Skeletal muscle tissue (tissue), 4 donors: Measurements from ENCODE around the gene PSAP. TPM values are rescaled to one million over a fixed set of nuclear protein-coding genes. Genes with fewer than 3 reads are reported as not detected.
A peak's percentile ranks its signal among the peaks of the same experiment; 100 is the strongest.

Experiments used
- H3K27ac ChIP-seq: one replicate; pipeline ENCODE4 v1.7.0; 2013; ENCODE audit warnings: mild to moderate bottlenecking, low read depth, low read length, inconsistent platforms
- H3K27me3 ChIP-seq, 3 donors: one replicate each; pipeline ENCODE4 v1.7.0; 2013; ENCODE audit warnings: low read length in 3 of 3; ENCODE audit not compliant: control insufficient read depth in 3 of 3, insufficient read depth in 3 of 3
- H3K36me3 ChIP-seq, 3 donors: one replicate each; pipeline ENCODE4 v1.7.0; 2013; ENCODE audit warnings: low read length in 3 of 3; ENCODE audit not compliant: control insufficient read depth in 3 of 3, insufficient read depth in 3 of 3
- H3K4me1 ChIP-seq, 3 donors: one replicate each; pipeline ENCODE4 v1.7.0; 2013; ENCODE audit warnings: low read length in 3 of 3, mild to moderate bottlenecking in 3 of 3; ENCODE audit not compliant: control insufficient read depth in 3 of 3, insufficient read depth in 3 of 3
- H3K4me3 ChIP-seq, 3 donors: one replicate each; pipeline ENCODE4 v1.7.0; 2013; ENCODE audit warnings: low read length in 3 of 3
- H3K9ac ChIP-seq, 3 donors: one replicate each; pipeline ENCODE4 v1.7.0; 2013; ENCODE audit warnings: low read length in 3 of 3, mild to moderate bottlenecking in 3 of 3, moderate library complexity in 2 of 3, low read depth in 1 of 3
- H3K9me3 ChIP-seq, 3 donors: one replicate each; pipeline ENCODE4 v1.7.0; 2013; ENCODE audit warnings: low read length in 3 of 3; ENCODE audit not compliant: control insufficient read depth in 3 of 3
- total RNA-seq: library from RNA; depleted of rRNA; stranded (reverse); fragments of >200 nt; gene quantifications from one replicate; pipeline ENCODE4 v1.2.3, GENCODE V29; 2014
- donor health status: Osteomylitis.

PSAP gene
- total RNA-seq, 1 donor from 2014 or later = 369 TPM

GRCh38 chr10:71779641-71780040 lies 71.4 kb downstream of the PSAP start:
- Histone ChIP-seq H3K4me3 (no peak overlapping the region), H3K4me1 (peaks cover 14 to 17% (median 15%) of the 10 kb centered on the region in 3 donors), H3K36me3 (no peaks in the 10 kb centered on the region), H3K27me3 (peaks cover 0 to 3% (median 0%) of the 10 kb centered on the region in 3 donors), H3K27ac (no peak overlapping the region), H3K9ac (no peak overlapping the region), H3K9me3 (no peaks in the 10 kb centered on the region)

- H3K27me3 ChIP-seq = no peaks in the 10 kb centered on the region
- no peaks in the 10 kb centered on the region for H3K9me3 ChIP-seq
- H3K4me1 ChIP-seq = peaks cover 26 to 29% (median 28%) of the 10 kb centered on the region in 3 donors
- no peak overlapping the region for H3K27ac ChIP-seq
- no peak overlapping the region for H3K4me3 ChIP-seq
- H3K36me3 ChIP-seq = no peaks in the 10 kb centered on the region
- H3K9ac ChIP-seq = no peak overlapping the region
These were observed 72.8 kb downstream of the PSAP start for GRCh38 chr10:71778071-71778825.

- Histone ChIP-seq H3K36me3 (no peaks in the 10 kb centered on the region), H3K27me3 (no peaks in the 10 kb centered on the region), H3K4me3 (no peak overlapping the region), H3K4me1 (peaks cover 33 to 37% (median 33%) of the 10 kb centered on the region in 3 donors), H3K9me3 (no peaks in the 10 kb centered on the region), H3K9ac (no peak overlapping the region), H3K27ac (no peak overlapping the region)
These were observed 73.7 kb downstream of the PSAP start for GRCh38 chr10:71777213-71777985.

DNA sequence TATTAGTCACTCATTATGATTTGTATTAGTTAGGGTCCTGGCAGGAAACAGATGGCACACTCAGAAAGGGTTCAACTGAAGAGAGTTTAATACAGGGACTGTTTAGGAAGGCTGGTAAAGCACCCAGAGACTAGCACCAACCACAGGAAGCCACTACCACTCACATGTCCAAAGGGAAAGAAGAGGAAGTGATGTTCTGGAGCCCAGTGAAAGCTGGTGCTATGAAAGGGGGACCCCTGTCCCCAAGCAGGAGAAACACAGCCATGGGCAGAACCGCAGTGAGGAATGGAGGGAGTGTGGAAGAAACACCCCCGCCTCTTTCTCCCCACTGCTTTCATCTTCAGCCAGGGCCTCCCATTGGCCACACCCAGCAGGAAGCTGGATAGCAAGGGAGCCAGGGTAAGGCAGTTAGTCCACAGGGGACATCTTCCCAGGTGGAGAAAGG lies 74.5 kb downstream of the PSAP start:
- H3K27me3 ChIP-seq = no peaks in the 10 kb centered on the region
- H3K27ac ChIP-seq = no peak overlapping the region
- H3K9me3 ChIP-seq = no peaks in the 10 kb centered on the region
- no peak overlapping the region for H3K4me3 ChIP-seq
- no peak overlapping the region for H3K9ac ChIP-seq
- H3K36me3 ChIP-seq = no peaks in the 10 kb centered on the region
- peaks cover 41 to 46% (median 42%) of the 10 kb centered on the region in 3 donors for H3K4me1 ChIP-seq

DNA sequence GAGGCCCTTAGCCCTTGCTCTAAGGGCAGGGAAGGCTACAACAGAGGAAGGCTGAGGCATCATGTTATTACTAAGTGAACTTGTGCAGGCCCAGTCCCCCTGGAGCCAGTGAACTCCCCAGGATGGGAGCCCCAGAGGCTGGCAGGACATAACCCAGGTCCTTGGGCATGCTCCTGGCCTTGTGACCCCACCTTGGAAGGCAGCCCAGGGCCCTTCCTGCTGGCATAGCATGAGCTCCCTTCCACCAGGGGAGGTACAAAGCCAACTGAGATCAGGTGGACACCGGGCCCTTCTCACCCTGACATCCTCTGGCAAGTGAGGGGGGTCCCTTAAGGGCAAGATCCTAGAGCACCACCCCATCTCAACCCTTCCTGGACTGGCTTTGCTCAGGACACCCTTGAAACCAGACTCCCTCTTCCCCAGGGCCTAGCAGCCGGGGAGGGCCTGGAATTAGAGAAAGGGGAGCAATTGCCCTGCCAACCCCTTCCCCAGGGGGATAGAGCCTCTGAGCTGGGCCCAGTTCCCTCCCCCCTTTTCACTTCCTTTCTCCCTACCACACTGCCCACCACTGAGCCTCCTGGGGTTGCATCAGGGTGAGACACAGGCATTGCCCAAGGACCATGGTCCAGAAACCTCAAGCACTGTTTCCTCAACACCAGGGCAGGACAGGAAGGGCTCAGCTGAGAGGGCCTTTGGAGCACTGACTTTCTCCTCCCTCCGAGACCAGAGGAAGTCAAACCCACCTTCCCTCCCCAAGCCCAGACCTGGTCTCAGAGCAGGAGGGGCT lies 75.9 kb downstream of the PSAP start:
- no peaks in the 10 kb centered on the region for H3K27me3 ChIP-seq
- H3K9me3 ChIP-seq = no peaks in the 10 kb centered on the region
- H3K9ac ChIP-seq = peak overlapping the region in 1 of 3 donors; percentile 16
- H3K4me3 ChIP-seq = no peak overlapping the region
- peaks cover 55 to 60% (median 56%) of the 10 kb centered on the region in 3 donors for H3K4me1 ChIP-seq
- no peak overlapping the region for H3K27ac ChIP-seq
- no peaks in the 10 kb centered on the region for H3K36me3 ChIP-seq

- no peaks in the 10 kb centered on the region for H3K36me3 ChIP-seq
- H3K27me3 ChIP-seq = no peaks in the 10 kb centered on the region
- peak within 1 kb of the TSS; percentile 77 to 82 (median 81) for H3K4me3 ChIP-seq
- H3K4me1 ChIP-seq = peaks cover 67 to 72% (median 68%) of the 10 kb centered on the region in 3 donors
- H3K9me3 ChIP-seq = no peaks in the 10 kb centered on the region
- peak within 1 kb of the TSS; percentile 77 for H3K27ac ChIP-seq
- peak within 1 kb of the TSS; percentile 74 to 87 (median 78) for H3K9ac ChIP-seq
These were observed 77.7 kb downstream of the PSAP start, which contains the start of gene VSIR for GRCh38 chr10:71773221-71773971. Gene VSIR, minus strand, starts transcription at chr10:71773520. Its CDS starts 81 bp downstream, at chr10:71773439.

DNA sequence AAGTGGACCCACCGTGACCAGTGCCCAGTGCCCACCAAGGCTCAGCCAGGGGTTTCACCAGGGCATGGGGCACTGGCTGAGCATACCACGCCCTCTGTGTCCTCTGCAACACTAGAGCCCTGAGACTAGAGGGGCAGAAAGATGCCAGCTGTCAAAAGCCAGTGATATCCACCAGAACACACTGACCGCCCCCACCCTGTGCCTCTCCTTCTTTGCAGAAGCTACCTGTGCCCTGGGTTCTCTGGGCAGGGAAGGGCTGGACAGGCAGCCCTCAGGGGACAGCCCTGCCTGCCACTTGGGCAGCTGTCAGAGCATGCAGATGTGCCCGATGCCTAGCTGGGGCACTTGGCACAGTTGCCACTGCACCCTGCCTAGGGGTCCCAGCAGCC lies 78.2 kb downstream of the PSAP start:
- H3K36me3 ChIP-seq = no peaks in the 10 kb centered on the region
- H3K4me3 ChIP-seq = peak overlapping the region; percentile 77 to 82 (median 81)
- no peaks in the 10 kb centered on the region for H3K9me3 ChIP-seq
- H3K9ac ChIP-seq = peak overlapping the region; percentile 74 to 87 (median 78)
- H3K27me3 ChIP-seq = no peaks in the 10 kb centered on the region
- H3K27ac ChIP-seq = peak overlapping the region; percentile 77
- peaks cover 70 to 77% (median 73%) of the 10 kb centered on the region in 3 donors for H3K4me1 ChIP-seq

DNA sequence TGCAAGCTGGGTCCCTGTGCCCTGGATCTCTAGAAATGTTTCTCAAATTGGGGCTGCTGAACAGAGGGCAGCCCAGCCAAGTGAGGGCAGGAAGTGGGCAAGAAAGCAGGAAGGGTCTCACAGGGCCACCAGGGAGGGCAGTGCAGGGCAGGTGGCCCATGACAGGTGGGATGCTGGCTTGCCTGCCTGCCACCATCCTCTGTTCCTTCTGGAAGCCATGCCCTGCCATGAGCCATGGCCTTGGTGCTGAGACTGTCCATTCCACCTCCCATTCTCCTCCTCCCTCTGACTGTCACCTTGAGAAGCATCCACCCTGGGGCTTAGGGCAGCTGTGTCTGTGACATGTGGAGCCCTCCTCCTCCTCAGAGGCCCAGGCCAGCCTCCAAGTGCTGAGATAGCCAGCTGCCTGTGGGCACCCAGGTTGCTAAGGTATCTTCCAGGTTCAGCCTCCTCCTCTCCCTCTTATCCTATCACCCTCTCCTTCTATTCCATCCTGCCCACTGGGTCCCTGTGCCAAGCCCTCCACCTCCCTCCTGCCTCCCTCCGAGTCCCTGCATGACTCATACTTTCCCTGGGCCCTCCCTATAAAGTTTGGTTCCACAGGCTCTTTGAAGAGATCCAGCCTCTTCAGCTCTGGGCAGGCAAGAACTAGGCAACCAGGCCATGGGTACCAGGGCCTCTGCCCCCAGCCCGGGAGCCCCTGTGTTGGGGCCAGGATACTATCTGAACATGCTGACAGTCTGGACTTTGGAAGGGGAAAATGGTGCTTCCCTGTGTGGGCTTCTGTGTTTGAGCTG lies 79.0 kb downstream of the PSAP start:
- no peaks in the 10 kb centered on the region for H3K36me3 ChIP-seq
- no peaks in the 10 kb centered on the region for H3K9me3 ChIP-seq
- peak overlapping the region; percentile 74 to 87 (median 78) for H3K9ac ChIP-seq
- peak overlapping the region; percentile 77 for H3K27ac ChIP-seq
- H3K4me3 ChIP-seq = peak overlapping the region; percentile 77 to 82 (median 81)
- peaks cover 78 to 85% (median 81%) of the 10 kb centered on the region in 3 donors for H3K4me1 ChIP-seq
- H3K27me3 ChIP-seq = no peaks in the 10 kb centered on the region
